H1 (cell line): ENCODE data around the gene PPM1L. TPM values are rescaled to one million over a fixed set of nuclear protein-coding genes. Genes with fewer than 3 reads are reported as not detected.
A peak's percentile ranks its signal among the peaks of the same experiment; 100 is the strongest.

Experiments
- CTCF ChIA-PET: fragments of 300-600 bp; sonication (Branson Sonifier 250); formaldehyde crosslinking; loops from one replicate; lab custom pipeline; 2021; ENCODE audit not compliant: partially characterized antibody; lab: Charles Lee
- POLR2A ChIA-PET: fragments of 300-600 bp; sonication (Branson Sonifier 250); formaldehyde crosslinking; loops from one replicate; lab custom pipeline; 2021; ENCODE audit warnings: inconsistent platforms; ENCODE audit not compliant: partially characterized antibody; lab: Charles Lee
- DNase-seq, 2 experiments: peaks; one replicate each; pipeline versions ENCODE4 v3.0.0 to v3.0.0-alpha.2; 2010 to 2022; ENCODE audit warnings: low spot score in 2 of 2, low read depth in 1 of 2, mixed read lengths in 1 of 2
- FAIRE-seq: peaks from 2 replicates; lab custom pipeline; 2011; peaks lifted over from hg19 to GRCh38; lab: Jason Lieb, UNC
- H2AFZ ChIP-seq: 2 replicates; pipeline ENCODE4 v1.8.1; 2012; ENCODE audit warnings: low read length, inconsistent platforms
- H2AK5ac ChIP-seq: 2 replicates; pipeline ENCODE4 v1.6.1; 2013; ENCODE audit warnings: low read depth, low read length
- H2BK120ac ChIP-seq: replicated peaks from 2 replicates; pipeline ENCODE3; 2013; ENCODE audit warnings: low read depth, low read length, inconsistent platforms
- H2BK12ac ChIP-seq: 2 replicates; pipeline ENCODE4 v1.6.1; 2013; ENCODE audit warnings: low read depth, low read length
- H2BK15ac ChIP-seq: 2 replicates; pipeline ENCODE4 v1.6.1; 2013; ENCODE audit warnings: low read length
- H2BK20ac ChIP-seq: 2 replicates; pipeline ENCODE4 v1.6.1; 2013; ENCODE audit warnings: low read length
- H2BK5ac ChIP-seq: 2 replicates; pipeline ENCODE4 v1.6.1; 2013; ENCODE audit warnings: low read depth, low read length
- H3K14ac ChIP-seq: 2 replicates; pipeline ENCODE4 v1.6.1; 2013; ENCODE audit warnings: inconsistent platforms; ENCODE audit not compliant: insufficient read length
- H3K18ac ChIP-seq: 2 replicates; pipeline ENCODE4 v1.6.1; 2013; ENCODE audit warnings: low read length; ENCODE audit errors: extremely low read depth
- H3K23ac ChIP-seq: 2 replicates; pipeline ENCODE4 v1.6.1; 2013; ENCODE audit warnings: inconsistent platforms; ENCODE audit not compliant: insufficient read length
- H3K23me2 ChIP-seq: 2 replicates; pipeline ENCODE4 v1.6.1; 2013; ENCODE audit warnings: low read depth, low read length
- H3K27ac ChIP-seq: 2 replicates; pipeline ENCODE4 v1.6.1; 2011; ENCODE audit warnings: low read depth, low read length, inconsistent platforms
- H3K27me3 ChIP-seq, 4 experiments: replicated peaks in 1 of 4; 1 replicate in 1 of 4; 2 replicates in 3 of 4; pipeline versions ENCODE4 v1.6.1 to v1.8.1; 2011 to 2013; ENCODE audit warnings: low read length in 3 of 4, mild to moderate bottlenecking in 3 of 4, inconsistent platforms in 2 of 4, mixed read lengths in 2 of 4, moderate library complexity in 1 of 4; ENCODE audit not compliant: control insufficient read depth in 3 of 4, insufficient read depth in 3 of 4; ENCODE audit errors: extremely low read depth in 1 of 4
- H3K36me3 ChIP-seq, 4 experiments: 2 replicates each; pipeline versions ENCODE4 v1.6.1 to v1.8.1; 2011 to 2013; ENCODE audit warnings: mild to moderate bottlenecking in 4 of 4, low read length in 3 of 4, moderate library complexity in 2 of 4, control low read depth in 1 of 4, inconsistent platforms in 1 of 4; ENCODE audit not compliant: insufficient read depth in 4 of 4, control insufficient read depth in 2 of 4
- H3K4ac ChIP-seq: replicated peaks from 2 replicates; pipeline ENCODE3; 2013; ENCODE audit warnings: low read length, low read depth, mixed read lengths, inconsistent platforms; ENCODE audit not compliant: insufficient read length
- H3K4me1 ChIP-seq, 4 experiments: replicated peaks in 1 of 4; 1 replicate in 1 of 4; 2 replicates in 3 of 4; pipeline versions ENCODE4 v1.6.1 to v1.8.1; 2011 to 2013; ENCODE audit warnings: low read length in 3 of 4, inconsistent platforms in 2 of 4, mixed read lengths in 1 of 4; ENCODE audit not compliant: insufficient read depth in 4 of 4, control insufficient read depth in 3 of 4
- H3K4me2 ChIP-seq, 2 experiments: 2 replicates each; pipeline versions ENCODE4 v1.6.1 to v1.8.1; 2011 to 2013; ENCODE audit warnings: low read depth in 2 of 2, low read length in 2 of 2, control low read depth in 1 of 2, inconsistent platforms in 1 of 2, mild to moderate bottlenecking in 1 of 2; ENCODE audit not compliant: insufficient read depth in 1 of 2
- H3K4me3 ChIP-seq, 4 experiments: fragments of 200-600, 300-600 bp in 1 of 4; sonication (generic), shearing (Covaris generic), sonication (Bioruptor Twin) in 1 of 4; 2 replicates each; pipeline versions ENCODE4 v1.5.1 to v1.8.1; 2011 to 2016; ENCODE audit warnings: low read length in 4 of 4, low read depth in 3 of 4, control low read depth in 2 of 4, inconsistent platforms in 2 of 4, mild to moderate bottlenecking in 2 of 4, mixed read lengths in 1 of 4, moderate library complexity in 1 of 4; ENCODE audit not compliant: insufficient read depth in 2 of 4; ENCODE audit errors: extremely low read depth in 1 of 4
- H3K56ac ChIP-seq: replicated peaks from 2 replicates; pipeline ENCODE3; 2013; ENCODE audit warnings: low read depth, mild to moderate bottlenecking, mixed read lengths, low read length, inconsistent platforms; ENCODE audit not compliant: insufficient read length
- H3K79me1 ChIP-seq: 2 replicates; pipeline ENCODE4 v1.6.1; 2013; ENCODE audit warnings: low read depth, low read length, control low read depth
- H3K79me2 ChIP-seq, 2 experiments: 2 replicates each; pipeline versions ENCODE4 v1.6.1 to v1.8.1; 2012 to 2013; ENCODE audit warnings: low read length in 2 of 2, mild to moderate bottlenecking in 2 of 2, inconsistent platforms in 1 of 2; ENCODE audit not compliant: insufficient read depth in 2 of 2, control insufficient read depth in 1 of 2
- H3K9ac ChIP-seq, 4 experiments: replicated peaks in 1 of 4; 1 replicate in 1 of 4; 2 replicates in 3 of 4; pipeline versions ENCODE4 v1.6.1 to v1.8.1; 2011 to 2013; ENCODE audit warnings: low read depth in 3 of 4, low read length in 3 of 4, control low read depth in 2 of 4, mild to moderate bottlenecking in 2 of 4, moderate library complexity in 2 of 4, inconsistent platforms in 1 of 4; ENCODE audit errors: extremely low read depth in 1 of 4
- H3K9me3 ChIP-seq, 2 experiments: 2 replicates each; pipeline versions ENCODE4 v1.6.1 to v1.8.1; 2012 to 2013; ENCODE audit warnings: mild to moderate bottlenecking in 2 of 2, moderate library complexity in 2 of 2, control low read depth in 1 of 2, inconsistent platforms in 1 of 2, low read depth in 1 of 2, low read length in 1 of 2, mixed read lengths in 1 of 2; ENCODE audit not compliant: insufficient read depth in 2 of 2
- H4K20me1 ChIP-seq, 2 experiments: replicated peaks in 1 of 2; 2 replicates each; pipeline versions ENCODE3 to v1.8.1; 2011 to 2013; ENCODE audit warnings: inconsistent platforms in 2 of 2, low read length in 2 of 2, mild to moderate bottlenecking in 1 of 2; ENCODE audit not compliant: insufficient read depth in 2 of 2, control insufficient read depth in 1 of 2
- H4K5ac ChIP-seq: 2 replicates; pipeline ENCODE4 v1.6.1; 2013; ENCODE audit warnings: low read length, low read depth, mixed read lengths, inconsistent platforms; ENCODE audit not compliant: insufficient read length
- H4K8ac ChIP-seq: 2 replicates; pipeline ENCODE4 v1.8.0; 2013; ENCODE audit warnings: mild to moderate bottlenecking, moderate library complexity, low read length, inconsistent platforms; ENCODE audit not compliant: insufficient read depth; ENCODE audit errors: extremely low read depth
- H4K91ac ChIP-seq: replicated peaks from 2 replicates; pipeline ENCODE3; 2013; ENCODE audit warnings: low read length, mixed read lengths, inconsistent platforms; ENCODE audit not compliant: insufficient read length
- BRCA1 ChIP-seq: IDR thresholded peaks from 2 replicates; pipeline ENCODE4 v1.6.1; 2012; ENCODE audit warnings: low read depth, low read length, improper control_type of control experiment
- CBX5 ChIP-seq: fragments of 300-800, 300-1000 bp; sonication (generic); IDR thresholded peaks from 2 replicates; pipeline ENCODE4 v1.7.1; 2016; ENCODE audit warnings: antibody characterized with exemption, low read length, low read depth
- EZH2 ChIP-seq: fragments of 200-600 bp; sonication (generic); IDR thresholded peaks from 2 replicates; pipeline ENCODE4 v1.7.1; 2012; ENCODE audit warnings: low read depth, mild to moderate bottlenecking, moderate library complexity, low read length, inconsistent platforms; ENCODE audit not compliant: severe bottlenecking
- HDAC6 ChIP-seq: IDR thresholded peaks from one replicate; pipeline ENCODE4 v1.7.1; 2012; ENCODE audit warnings: low read depth, mild to moderate bottlenecking, inconsistent platforms, low read length, moderate library complexity
- NRF1 ChIP-seq: IDR thresholded peaks from 2 replicates; pipeline ENCODE4 v1.6.1; 2011; ENCODE audit warnings: mild to moderate bottlenecking, low read depth, low read length, improper control_type of control experiment
- POLR2AphosphoS5 ChIP-seq: IDR thresholded peaks from 2 replicates; pipeline ENCODE4 v1.6.1; 2011; ENCODE audit warnings: low read depth, low read length
- RBBP5 ChIP-seq: IDR thresholded peaks from 2 replicates; pipeline ENCODE4 v1.7.1; 2012; ENCODE audit warnings: low read depth, mild to moderate bottlenecking, inconsistent platforms, low read length, moderate library complexity, borderline replicate concordance
- SIN3A ChIP-seq, 2 experiments: IDR thresholded peaks in 1 of 2; conservative IDR thresholded peaks in 1 of 2; 2 replicates each; pipeline ENCODE4 v1.6.1; 2011 to 2012; ENCODE audit warnings: low read length in 2 of 2, improper control_type of control experiment in 1 of 2, low read depth in 1 of 2, mild to moderate bottlenecking in 1 of 2
- SP4 ChIP-seq: IDR thresholded peaks from 2 replicates; pipeline ENCODE4 v1.6.1; 2012; ENCODE audit warnings: low read length, inconsistent platforms
- SRF ChIP-seq: IDR thresholded peaks from 2 replicates; pipeline ENCODE4 v1.6.1; 2011; ENCODE audit warnings: mild to moderate bottlenecking, low read depth, low read length, moderate library complexity
- TEAD4 ChIP-seq: IDR thresholded peaks from 2 replicates; pipeline ENCODE4 v1.6.1; 2012; ENCODE audit warnings: low read depth, low read length, inconsistent platforms, mixed read lengths
- YY1 ChIP-seq: IDR thresholded peaks from 2 replicates; pipeline ENCODE4 v1.6.1; 2011; ENCODE audit warnings: low read depth, mild to moderate bottlenecking, low read length
- WGBS, 2 experiments: shearing (Covaris generic) in 1 of 2; methylation state at CpG; one replicate each; pipeline versions ENCODE4 v1.1.6 to v1.1.7; 2013 to 2015; ENCODE audit warnings: low lambda C conversion rate in 2 of 2, mixed read lengths in 2 of 2, inconsistent platforms in 1 of 2, low coverage in 1 of 2, missing lambda C conversion rate in 1 of 2; ENCODE audit not compliant: insufficient replicate concordance in 2 of 2, insufficient coverage in 1 of 2, insufficient read length in 1 of 2; ENCODE audit errors: extremely low coverage in 1 of 2, missing lambda C conversion rate in 1 of 2; 5-methylcytosine and 5-hydroxymethylcytosine counted together
- polyA plus RNA-seq, 7 experiments: library from polyadenylated mRNA; depleted of rRNA in 3 of 7; stranded (reverse) in 5 of 7; unstranded in 2 of 7; fragments of >200 nt in 5 of 7; fragments of 200-250 nt in 2 of 7; gene quantifications; 1 replicate in 5 of 7; 2 replicates in 1 of 7; 4 replicates in 1 of 7; pipeline versions ENCODE4 v1.2.1 to v1.2.3, GENCODE V29; 2011 to 2013; ENCODE audit warnings: missing spikeins in 2 of 7, mixed read lengths in 2 of 7
- total RNA-seq: library from RNA; stranded (reverse); fragmentation: NEBNext Ultra II Directional; extraction: Animal tissue kit (Norgen Biotek cat#: 25700); gene quantifications from 2 replicates; pipeline ENCODE4 v1.2.1, GENCODE V29; 2021
- TF ChIP-seq, protein P1 (sequence below): IDR thresholded peaks from 2 replicates; pipeline ENCODE4 v1.6.1; 2011; ENCODE audit warnings: low read depth, mild to moderate bottlenecking, low read length; ENCODE audit not compliant: insufficient read depth

Gene PPM1L
- total and polyA plus RNA-seq, 2 of the 8 experiments (the other 6 are each of a cell fraction or from before 2014, with no cell fraction given): 2.8 to 18.1 TPM

GRCh38 chr3:160709477-160710182, 46.4 kb upstream of the PPM1L start:
- no peak overlapping the region for H4K5ac ChIP-seq
- 80% methylated on average over 3 of the region's 3 CpGs; no CpG with 5 or more reads in 1 of the 2 experiments for WGBS, 2 experiments
- no peaks in the 10 kb centered on the region for H3K27me3 ChIP-seq
- no peak overlapping the region for H3K4ac ChIP-seq
- ChIA-PET CTCF (interaction anchor here (0.9 to 3.3 kb wide), 10 partner anchors 10 to 233 kb away, joined by 3 to 26 read pairs (median 6); no protein-coding TSS in a partner anchor), POLR2A (interaction anchor here (1.0 to 1.2 kb wide), 2 partner anchors 51 to 62 kb away, joined by 3 read pairs; no protein-coding TSS in a partner anchor)
- no peak overlapping the region for H3K4me3 ChIP-seq
- H3K9me3 ChIP-seq: no peaks in the 10 kb centered on the region
- H2BK5ac ChIP-seq: no peak overlapping the region
- FAIRE-seq (no peak), DNase-seq (no peak)
- H3K79me1 ChIP-seq: no peaks in the 10 kb centered on the region
- H2BK120ac ChIP-seq: no peak overlapping the region
- no peak overlapping the region for H2BK12ac ChIP-seq
- H3K14ac ChIP-seq: no peak overlapping the region
- no peak overlapping the region for H2BK15ac ChIP-seq
- no peak overlapping the region for H2BK20ac ChIP-seq
- H3K79me2 ChIP-seq: no peaks in the 10 kb centered on the region
- no peak overlapping the region for H3K56ac ChIP-seq
- H3K4me2 ChIP-seq: peak overlapping the region in 1 of 2 experiments; percentile 9; a peak in 1 of 4 replicates
- no peak overlapping the region for H2AK5ac ChIP-seq
- no peak overlapping the region for H3K9ac ChIP-seq
- no peak overlapping the region for H3K27ac ChIP-seq
- H3K23me2 ChIP-seq: no peaks in the 10 kb centered on the region
- no peak overlapping the region for H3K18ac ChIP-seq
- H2AFZ ChIP-seq: peak overlapping the region; percentile 26
- no peak overlapping the region for H4K8ac ChIP-seq
- H4K91ac ChIP-seq: no peak overlapping the region
- no peak overlapping the region for H3K23ac ChIP-seq
- no peaks in the 10 kb centered on the region for H4K20me1 ChIP-seq
- H3K4me1 ChIP-seq: no peaks in the 10 kb centered on the region
- H3K36me3 ChIP-seq: no peaks in the 10 kb centered on the region
- TF ChIP-seq SRF: peak; percentile 52; the same call in 1 of the 2 replicates
- no peak for TF ChIP-seq POLR2AphosphoS5
- TF ChIP-seq BRCA1: no peak
- TF ChIP-seq CBX5: no peak
- TF ChIP-seq EZH2: no peak
- no peak for TF ChIP-seq SIN3A (conservative IDR thresholded peaks at IDR 0.05 in 1 of 2, IDR thresholded peaks at IDR 0.05 in 1 of 2; ENCODE audit: low read depth in 1 of 2, low read length in 2 of 2)
- TF ChIP-seq SP4: no peak
- TF ChIP-seq TEAD4: peak; percentile 60
- no peak for TF ChIP-seq YY1
- no peak for TF ChIP-seq RBBP5
- no peak for TF ChIP-seq NRF1
- TF ChIP-seq, protein P1, sequence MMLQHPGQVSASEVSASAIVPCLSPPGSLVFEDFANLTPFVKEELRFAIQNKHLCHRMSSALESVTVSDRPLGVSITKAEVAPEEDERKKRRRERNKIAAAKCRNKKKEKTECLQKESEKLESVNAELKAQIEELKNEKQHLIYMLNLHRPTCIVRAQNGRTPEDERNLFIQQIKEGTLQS: no peak
- no peak for TF ChIP-seq HDAC6
